ENCODE results near the gene MUC21.

GRCh38 chr6:31035862-31036497 lies 52.5 kb downstream of the MUC21 start:
- TF ChIP-seq CTCF (IDR thresholded peaks at IDR 0.05; ENCODE audit: extremely low read depth in 1 of 2, insufficient read depth in 1 of 2, low read depth in 1 of 2, low read length in 2 of 2) (no peak), MAX (IDR thresholded peaks at IDR 0.05; ENCODE audit: insufficient read depth, insufficient read length) (no peak), POLR2AphosphoS5 (IDR thresholded peaks at IDR 0.05; ENCODE audit: insufficient read depth, low read depth, low read length) (no peak), EZH2 (IDR thresholded peaks at IDR 0.05; ENCODE audit: borderline replicate concordance, low read depth, low read length, severe bottlenecking) (no peak), POLR2A (IDR thresholded peaks at IDR 0.05; ENCODE audit: low read depth, low read length) (no peak), MYC (IDR thresholded peaks at IDR 0.05; ENCODE audit: low read depth, low read length) (no peak), FOS (IDR thresholded peaks at IDR 0.05; ENCODE audit: borderline replicate concordance, insufficient read depth, low read length) (no peak), JUN (IDR thresholded peaks at IDR 0.05; ENCODE audit: borderline replicate concordance, insufficient read depth, insufficient read length, low read depth) (no peak), GATA2 (IDR thresholded peaks at IDR 0.05; ENCODE audit: insufficient read depth, insufficient read length, low read depth, low read length) (no peak)

All from endothelial cell of umbilical vein (primary cell).